ENCODE measurements around the gene HACD1.
"Not testable (repeated sequence)": the region's sequence is repeated elsewhere in the genome, so short reads cannot be mapped to it uniquely, and the experiment has no call there.

Gene HACD1

DNA sequence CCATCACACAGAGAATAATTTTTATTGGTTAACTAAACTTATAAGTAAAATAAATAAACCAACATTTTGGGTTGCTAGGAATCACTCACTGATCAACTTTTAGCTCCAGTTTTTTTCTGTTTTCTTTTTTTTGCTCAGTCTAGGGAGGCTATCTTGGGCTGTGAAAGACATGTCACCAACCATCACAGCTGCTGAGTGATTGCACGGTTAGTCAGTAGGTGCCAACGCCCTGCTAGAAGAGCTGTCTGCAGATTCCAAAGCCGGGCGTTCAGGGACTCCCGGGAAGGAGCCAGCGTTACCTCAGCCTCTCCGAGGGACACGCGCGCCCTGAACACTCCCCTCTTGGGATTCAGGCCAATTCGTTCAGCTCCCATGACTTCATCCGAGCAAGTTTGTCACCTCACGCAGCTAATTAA, 26.2 kb upstream of the HACD1 start:
- peak; percentile 88 for DNase-seq (ENCODE audit: low spot score)

- no peak for DNase-seq (ENCODE audit: low spot score)
Measured at GRCh38 chr10:17640331-17640816, 23.2 kb upstream of the HACD1 start.

GRCh38 chr10:17637869-17638268, 20.7 kb upstream of the HACD1 start:
- DNase-seq (ENCODE audit: low spot score): no peak

- no peak for DNase-seq (ENCODE audit: low spot score)
Measured at GRCh38 chr10:17633353-17633752, 16.2 kb upstream of the HACD1 start.

DNA sequence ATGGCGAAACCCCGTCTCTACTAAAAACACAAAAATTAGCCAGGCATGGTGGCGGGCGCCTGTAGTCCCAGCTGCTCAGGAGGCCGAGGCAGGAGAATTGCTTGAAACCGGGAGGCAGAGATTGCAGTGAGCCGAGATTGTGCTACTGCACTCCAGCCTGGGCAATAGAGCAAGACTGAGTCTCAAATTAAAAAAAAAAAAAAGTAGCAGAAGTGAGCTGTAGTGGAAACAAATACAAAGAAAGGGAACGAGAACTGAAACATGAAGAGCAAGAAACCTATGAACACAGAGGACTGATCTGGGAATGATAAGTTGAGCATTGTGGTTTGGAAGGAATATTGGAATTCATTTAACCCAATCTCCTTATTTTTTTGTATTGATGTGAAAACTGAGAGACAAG, 15.4 kb upstream of the HACD1 start:
- DNase-seq (ENCODE audit: low spot score): not testable (repeated sequence)

- DNase-seq (ENCODE audit: low spot score): no peak
Measured at GRCh38 chr10:17626656-17627055, 9.5 kb upstream of the HACD1 start.

DNA sequence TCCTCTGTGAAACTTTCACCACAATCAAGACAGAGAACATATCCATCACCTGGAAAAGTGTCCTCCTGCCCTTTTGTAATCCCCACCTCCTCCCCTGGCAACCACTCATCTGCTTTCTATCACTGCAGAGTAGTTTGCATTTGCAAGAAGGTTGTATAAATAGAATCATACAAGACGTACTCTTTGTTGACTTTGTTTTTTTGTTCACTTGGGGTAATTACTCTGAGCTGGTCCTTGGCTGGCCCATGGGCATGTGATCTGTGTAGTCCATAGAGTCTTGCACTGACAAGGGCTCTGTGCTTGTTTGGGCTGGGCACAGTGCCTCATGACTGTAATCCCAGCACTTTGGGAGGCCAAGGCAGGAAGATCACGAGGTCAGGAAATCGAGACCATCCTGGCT, 7.8 kb upstream of the HACD1 start:
- DNase-seq (ENCODE audit: low spot score): no peak

GRCh38 chr10:17622061-17622460, 4.9 kb upstream of the HACD1 start:
- DNase-seq (ENCODE audit: low spot score): no peak

DNA sequence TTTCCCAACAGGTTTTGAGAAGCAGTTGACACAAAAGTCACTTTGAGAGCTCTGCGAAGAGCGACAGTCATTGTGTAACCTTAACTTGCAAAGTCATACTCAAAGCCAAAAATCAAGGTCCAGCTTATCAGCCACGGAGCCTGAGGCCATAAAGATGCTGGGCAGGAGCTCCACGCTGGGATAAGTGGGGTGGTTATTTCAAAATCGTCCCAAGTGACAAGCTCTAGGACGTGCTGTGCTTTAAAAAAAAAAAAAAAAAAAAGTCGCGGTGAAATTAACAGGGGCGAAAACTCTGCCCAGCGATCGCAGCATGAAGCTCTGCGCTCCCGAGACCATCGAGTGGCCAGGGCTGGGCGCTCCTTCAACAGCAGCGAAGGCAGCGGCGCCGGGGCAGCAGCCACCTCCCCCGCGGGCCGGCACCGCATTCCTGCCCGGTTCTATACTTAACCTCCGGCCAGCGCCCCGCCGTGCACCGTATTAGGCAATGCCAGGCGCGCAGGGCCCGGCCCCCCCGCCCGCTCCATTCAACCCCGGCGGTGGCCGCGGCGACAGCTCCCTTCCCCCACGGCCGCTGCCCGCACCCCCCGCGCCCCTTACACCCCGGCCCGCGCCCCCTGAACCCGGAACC, 657 bp downstream of the HACD1 start:
- DNase-seq (ENCODE audit: low spot score): peak; percentile 70

DNA sequence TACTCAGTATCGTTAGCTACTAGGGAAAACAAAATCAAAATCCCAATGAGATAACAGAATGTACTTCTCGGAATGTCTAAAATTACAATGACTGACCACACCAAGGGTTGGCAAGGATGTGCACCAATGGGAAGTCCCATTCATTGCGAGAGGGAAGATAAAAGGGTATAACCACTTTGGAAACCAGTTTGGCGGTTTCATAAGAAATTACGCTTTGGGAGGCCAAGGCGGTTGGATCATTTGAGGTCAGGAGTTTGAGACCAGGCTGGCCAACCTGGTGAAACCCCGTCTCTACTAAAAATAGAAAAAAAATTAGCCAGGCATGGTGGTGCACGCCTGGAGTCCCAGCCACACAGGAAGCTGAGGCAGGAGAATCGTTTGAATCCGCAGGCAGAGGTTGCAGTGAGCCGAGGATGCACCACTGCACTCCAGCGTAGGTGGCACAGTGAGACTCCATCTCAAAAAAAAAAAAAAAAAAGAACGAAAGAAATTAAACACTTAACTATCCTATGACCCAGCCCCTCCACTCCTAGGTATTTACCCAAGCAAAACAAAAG, 7.6 kb downstream of the HACD1 start:
- no peak for DNase-seq (ENCODE audit: low spot score)

DNA sequence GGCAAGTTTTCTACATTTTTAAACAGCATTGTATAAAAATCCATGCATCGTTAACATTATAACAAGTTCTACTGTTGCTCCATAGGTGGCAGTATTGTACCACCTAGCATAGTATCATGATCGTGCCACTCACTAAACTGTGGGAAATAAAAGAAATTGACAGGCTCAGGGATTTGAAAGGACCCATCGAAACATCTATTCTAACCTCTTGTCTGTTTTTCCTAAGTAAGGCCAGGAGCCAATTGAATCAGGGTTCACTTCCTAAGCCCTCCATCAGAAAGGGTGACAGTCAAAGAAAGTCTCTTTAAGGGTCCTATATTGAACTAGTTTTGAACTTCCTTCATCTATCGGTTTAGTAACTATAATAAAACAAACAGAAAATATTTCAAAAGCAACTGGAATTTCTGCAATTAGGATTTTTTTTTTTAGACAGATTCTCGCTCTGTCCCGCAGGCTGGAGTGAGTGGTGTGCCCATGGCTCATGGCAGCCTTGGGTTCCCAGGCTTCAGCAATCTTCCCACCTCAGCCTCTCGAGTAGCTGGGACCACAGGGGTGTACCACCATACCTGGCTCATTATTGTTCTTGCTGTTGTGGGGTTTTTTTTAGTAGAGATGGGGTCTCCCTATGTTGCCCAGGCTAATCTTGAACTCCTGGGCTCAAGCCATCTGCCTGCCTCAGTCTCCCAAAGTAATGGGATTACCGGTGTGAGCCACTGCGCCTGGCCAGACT, 9.4 kb downstream of the HACD1 start:
- peak; percentile 83 for DNase-seq (ENCODE audit: low spot score)

DNA sequence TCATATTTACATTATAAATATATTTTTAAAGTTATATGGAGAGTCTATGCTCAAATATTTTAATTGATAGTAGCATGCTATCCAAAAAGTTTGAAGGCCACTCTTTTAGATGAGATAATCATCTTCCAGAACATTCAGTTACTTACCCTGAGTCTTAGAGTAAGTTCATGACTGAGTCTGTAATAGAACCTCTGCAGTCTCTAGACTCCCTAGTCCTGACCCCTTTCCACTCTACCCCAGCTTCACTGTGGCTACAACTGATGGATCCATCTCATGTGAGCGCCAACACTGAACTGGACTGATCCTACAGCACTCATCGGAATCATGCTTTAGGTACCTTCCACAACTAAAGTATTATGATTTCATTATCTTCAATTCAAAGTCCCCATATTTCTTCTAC, 10.1 kb downstream of the HACD1 start:
- DNase-seq (ENCODE audit: low spot score): no peak

DNA sequence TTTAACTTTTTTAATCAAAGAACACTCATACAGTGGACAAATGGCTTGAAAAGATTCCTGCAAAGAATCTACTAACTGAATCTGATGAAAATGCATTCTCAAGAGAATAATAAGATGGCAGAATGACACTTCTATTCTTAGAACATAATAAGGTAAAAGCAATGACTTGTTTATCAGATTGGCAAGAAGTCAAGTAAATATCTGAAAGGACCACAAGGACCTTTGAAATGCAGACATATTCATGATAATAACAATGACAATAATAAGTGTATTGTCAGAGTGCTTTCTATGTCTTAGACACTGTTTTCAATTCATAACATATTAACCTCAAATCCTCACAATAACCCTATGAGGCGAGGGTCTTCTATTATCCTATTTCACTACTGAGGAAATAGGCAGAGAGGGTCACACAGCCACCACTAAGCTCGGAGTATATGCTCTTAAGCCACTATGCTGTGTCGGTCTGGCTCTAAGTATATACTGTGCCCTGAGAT, 10.6 kb downstream of the HACD1 start:
- DNase-seq (ENCODE audit: low spot score): no peak

GRCh38 chr10:17605936-17606335, 11.2 kb downstream of the HACD1 start:
- DNase-seq (ENCODE audit: low spot score): no peak

DNA sequence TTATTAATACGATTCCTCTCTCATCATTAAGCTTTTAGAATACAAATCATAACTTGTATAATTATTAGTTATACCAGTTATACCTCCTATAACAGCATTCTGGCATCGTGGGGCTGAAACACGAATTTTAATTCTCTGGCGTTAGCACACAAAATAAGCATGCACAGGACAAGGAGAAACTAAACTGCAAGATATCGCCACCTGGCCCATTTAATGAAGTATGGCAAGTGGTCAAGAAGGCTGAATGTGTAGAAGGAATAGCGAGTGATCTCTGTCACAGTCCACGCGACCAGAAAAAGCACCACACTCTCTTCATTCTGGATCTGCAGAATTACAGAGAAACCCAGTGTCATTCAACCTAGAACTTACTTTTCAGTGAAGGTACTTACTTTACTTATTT, 18.1 kb downstream of the HACD1 start:
- peak; percentile 30 for DNase-seq (ENCODE audit: low spot score)

- no peak for DNase-seq (ENCODE audit: low spot score)
Measured at GRCh38 chr10:17597386-17597785, 19.8 kb downstream of the HACD1 start.

- no peak for DNase-seq (ENCODE audit: low spot score)
Measured at GRCh38 chr10:17590969-17591645, 26.1 kb downstream of the HACD1 start.

- not testable (repeated sequence) for DNase-seq (ENCODE audit: low spot score)
Measured at GRCh38 chr10:17589316-17589715, 27.9 kb downstream of the HACD1 start.

DNA sequence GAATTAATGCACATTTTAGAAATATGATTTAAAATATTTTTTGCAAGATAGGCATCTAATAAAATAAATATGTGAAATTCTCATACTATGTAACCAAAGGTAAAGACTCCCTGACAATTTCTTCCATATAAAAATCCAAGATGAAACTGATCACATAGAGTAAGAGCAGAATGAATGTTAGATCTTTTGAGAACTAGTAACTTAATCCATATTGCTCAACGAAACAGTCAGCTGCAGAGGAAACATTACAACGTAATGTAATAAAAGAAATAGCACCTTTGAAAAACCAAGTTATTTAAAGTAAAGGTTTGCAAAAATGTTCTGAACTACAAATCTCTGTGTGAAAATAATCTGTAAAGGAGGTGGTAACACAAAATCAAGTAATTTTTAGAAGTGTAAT, 28.8 kb downstream of the HACD1 start:
- DNase-seq (ENCODE audit: low spot score): no peak

GRCh38 chr10:17587321-17587720, 29.9 kb downstream of the HACD1 start:
- not testable (repeated sequence) for DNase-seq (ENCODE audit: low spot score)

DNA sequence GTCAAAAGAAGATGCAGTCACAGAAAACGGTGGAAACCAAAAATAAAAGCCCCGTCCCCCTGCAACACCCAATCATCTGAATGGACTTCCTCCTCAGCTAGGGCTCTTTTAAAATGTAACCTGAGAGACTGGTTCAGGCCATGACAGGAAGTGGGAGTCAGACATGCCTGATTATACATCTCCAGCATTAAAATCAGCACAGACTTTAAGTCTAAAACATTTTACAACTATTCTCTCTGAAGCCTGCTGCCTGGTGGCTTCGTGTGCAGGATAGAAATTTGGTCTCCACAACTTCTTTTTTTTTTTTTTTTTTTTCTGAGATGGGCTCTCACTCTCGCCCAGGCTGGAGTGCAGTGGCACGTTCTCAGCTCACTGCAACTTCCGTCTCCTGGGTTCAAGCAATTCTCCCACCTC, 30.3 kb downstream of the HACD1 start:
- DNase-seq (ENCODE audit: low spot score): no peak

DNA sequence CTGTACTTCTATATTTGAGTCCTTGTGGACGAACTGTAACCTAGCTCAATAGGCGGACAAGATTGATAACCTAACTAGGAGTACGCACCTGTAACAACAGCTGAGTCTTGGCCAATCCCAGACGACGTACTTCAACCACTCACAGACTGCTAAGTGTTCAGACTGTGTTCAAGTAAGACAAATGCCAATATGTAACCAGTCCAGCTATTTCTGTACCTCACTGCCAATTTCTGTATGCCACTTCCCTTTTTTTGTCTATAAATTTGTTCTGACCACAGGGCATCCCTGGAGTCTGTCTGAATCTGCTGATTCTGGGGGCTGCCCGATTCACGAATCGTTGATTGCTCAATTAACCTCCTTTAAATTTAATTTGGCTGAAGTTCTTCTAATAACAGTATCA, 32.2 kb downstream of the HACD1 start:
- no peak for DNase-seq (ENCODE audit: low spot score)

DNA sequence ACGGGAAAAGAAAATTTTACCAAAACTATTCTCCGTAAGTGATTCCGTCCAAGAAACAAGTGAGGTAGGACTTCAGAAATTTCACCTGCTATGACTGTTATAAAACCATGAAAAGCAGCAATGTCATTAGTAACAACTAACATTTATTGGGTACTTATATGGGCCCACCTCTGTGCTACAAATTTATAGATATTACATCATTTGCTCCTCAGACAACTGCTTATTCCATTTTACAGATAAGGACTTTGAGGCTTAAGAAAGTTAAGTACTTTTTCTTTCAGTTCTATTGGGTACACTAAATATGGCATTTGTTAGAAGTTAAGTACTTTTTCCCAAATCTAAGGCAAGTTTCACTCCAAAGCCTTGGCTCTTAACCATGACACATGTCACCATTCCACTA, 36.3 kb downstream of the HACD1 start:
- DNase-seq (ENCODE audit: low spot score): no peak

Data from hematopoietic multipotent progenitor cell treated with erythropoietin and hydrocortisone succinate and interleukin-3 and kit ligand, for 17 days (in vitro differentiated cells).